C4-2B (cell line): ENCODE results near the gene NUSAP1.
"Not testable (repeated sequence)": the region's sequence is repeated elsewhere in the genome, so short reads cannot be mapped to it uniquely, and the experiment has no call there.

ENCODE experiments used
- H3K27ac ChIP-seq: fragments of 450-650 bp; 2 replicates; pipeline ENCODE4 v1.5.1; 2017
- ZFX ChIP-seq: fragments of 450-650 bp; IDR thresholded peaks from 2 replicates; pipeline ENCODE4 v1.6.1; 2017
- TF ChIP-seq, protein P1 (sequence below): fragments of 450-650 bp; conservative IDR thresholded peaks from 2 replicates; pipeline ENCODE4 v1.5.1; 2017; ENCODE audit warnings: mild to moderate bottlenecking

NUSAP1 gene

GRCh38 chr15:41354371-41354770 lies 21.7 kb downstream of the NUSAP1 start:
- TF ChIP-seq, protein P1, sequence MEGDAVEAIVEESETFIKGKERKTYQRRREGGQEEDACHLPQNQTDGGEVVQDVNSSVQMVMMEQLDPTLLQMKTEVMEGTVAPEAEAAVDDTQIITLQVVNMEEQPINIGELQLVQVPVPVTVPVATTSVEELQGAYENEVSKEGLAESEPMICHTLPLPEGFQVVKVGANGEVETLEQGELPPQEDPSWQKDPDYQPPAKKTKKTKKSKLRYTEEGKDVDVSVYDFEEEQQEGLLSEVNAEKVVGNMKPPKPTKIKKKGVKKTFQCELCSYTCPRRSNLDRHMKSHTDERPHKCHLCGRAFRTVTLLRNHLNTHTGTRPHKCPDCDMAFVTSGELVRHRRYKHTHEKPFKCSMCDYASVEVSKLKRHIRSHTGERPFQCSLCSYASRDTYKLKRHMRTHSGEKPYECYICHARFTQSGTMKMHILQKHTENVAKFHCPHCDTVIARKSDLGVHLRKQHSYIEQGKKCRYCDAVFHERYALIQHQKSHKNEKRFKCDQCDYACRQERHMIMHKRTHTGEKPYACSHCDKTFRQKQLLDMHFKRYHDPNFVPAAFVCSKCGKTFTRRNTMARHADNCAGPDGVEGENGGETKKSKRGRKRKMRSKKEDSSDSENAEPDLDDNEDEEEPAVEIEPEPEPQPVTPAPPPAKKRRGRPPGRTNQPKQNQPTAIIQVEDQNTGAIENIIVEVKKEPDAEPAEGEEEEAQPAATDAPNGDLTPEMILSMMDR = no peak
- TF ChIP-seq ZFX = no peak
- no peak overlapping the region for H3K27ac ChIP-seq

- TF ChIP-seq, protein P1 = no peak
- TF ChIP-seq ZFX = no peak
- no peak overlapping the region for H3K27ac ChIP-seq
These were observed 34.7 kb downstream of the NUSAP1 start for GRCh38 chr15:41367418-41367817.

DNA sequence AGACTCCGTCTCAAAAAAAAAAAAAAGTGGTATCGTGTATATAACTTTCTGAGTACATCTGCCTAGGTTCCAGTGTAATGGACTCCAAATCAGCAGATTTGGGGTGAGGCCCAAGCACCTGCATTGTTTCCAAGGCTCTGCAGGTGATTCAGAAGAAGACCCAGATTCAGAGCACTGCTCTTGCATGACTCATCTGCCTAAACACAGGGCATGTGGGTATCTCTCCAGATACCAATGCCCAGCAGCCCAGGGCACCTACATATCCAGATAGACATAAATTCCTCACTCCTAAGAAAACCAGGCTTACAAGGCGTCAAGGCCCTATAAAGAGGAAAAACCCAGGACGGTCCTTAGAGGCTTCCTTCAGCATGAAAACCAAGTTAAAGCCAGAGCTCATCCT lies 45.3 kb downstream of the NUSAP1 start:
- no peak overlapping the region for H3K27ac ChIP-seq
- TF ChIP-seq, protein P1 = no peak
- TF ChIP-seq ZFX = no peak

GRCh38 chr15:41383974-41384749 lies 51.5 kb downstream of the NUSAP1 start:
- not testable (repeated sequence) for H3K27ac ChIP-seq

DNA sequence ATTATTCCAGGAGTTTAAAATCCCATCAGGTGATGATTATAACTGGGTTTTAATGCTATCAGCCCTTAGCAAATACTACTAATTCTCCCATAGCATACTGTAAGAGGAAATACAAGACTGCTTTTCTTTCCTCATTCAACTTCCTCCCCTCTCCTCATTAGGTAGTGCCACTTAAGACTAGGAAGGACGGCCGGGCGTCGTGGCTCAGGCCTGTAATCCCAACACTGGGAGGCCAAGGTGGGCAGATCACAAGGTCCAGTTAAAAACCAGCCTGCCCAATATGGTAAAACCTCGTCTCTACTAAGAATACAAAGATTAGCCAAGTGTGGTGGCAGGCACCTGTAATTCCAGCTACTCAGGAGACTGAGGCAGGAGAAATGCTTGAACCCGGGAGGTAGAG lies 55.0 kb downstream of the NUSAP1 start:
- H3K27ac ChIP-seq = no peak overlapping the region
- TF ChIP-seq, protein P1 = no peak
- TF ChIP-seq ZFX = no peak

DNA sequence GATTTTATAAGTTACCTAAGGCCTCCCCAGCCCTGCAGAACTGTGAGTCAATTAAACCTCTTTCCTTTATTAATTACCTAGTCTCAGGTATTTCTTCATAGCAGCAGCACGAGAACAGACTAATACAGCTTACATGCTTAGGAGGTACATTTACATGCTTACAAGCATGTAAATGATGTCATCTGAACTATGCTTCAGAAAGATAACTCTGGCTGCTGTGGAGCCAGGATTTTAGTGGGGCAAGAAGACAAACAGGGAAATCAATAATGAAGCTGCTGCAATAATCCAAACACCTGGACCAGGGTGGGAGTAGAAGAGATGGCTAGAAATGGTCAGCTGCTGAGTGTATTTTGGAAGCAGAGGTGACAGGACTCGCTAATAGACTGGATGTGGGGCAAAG lies 60.0 kb downstream of the NUSAP1 start:
- TF ChIP-seq ZFX = no peak
- TF ChIP-seq, protein P1 = no peak
- H3K27ac ChIP-seq = no peak overlapping the region

- no peak for TF ChIP-seq ZFX
- TF ChIP-seq, protein P1 = no peak
- H3K27ac ChIP-seq = no peak overlapping the region
These were observed 62.2 kb downstream of the NUSAP1 start for GRCh38 chr15:41394924-41395323.

GRCh38 chr15:41396111-41396510 lies 63.4 kb downstream of the NUSAP1 start:
- TF ChIP-seq, protein P1 = no peak
- TF ChIP-seq ZFX = no peak
- H3K27ac ChIP-seq = no peak overlapping the region
